MCF 10A (cell line): ENCODE measurements around the gene KLHL24. TPM values are rescaled to one million over a fixed set of nuclear protein-coding genes. Genes with fewer than 3 reads are reported as not detected.
"Not testable (repeated sequence)": the region's sequence is repeated elsewhere in the genome, so short reads cannot be mapped to it uniquely, and the experiment has no call there.

Source experiments
- BruUV-seq: library from RNA; stranded (reverse); fragments of 400-500 nt; replicated peaks from 2 replicates; lab custom pipeline; 2021; lab: Mats Ljungman, UMichigan
- CTCF ChIA-PET: fragments of 300-600 bp; sonication (Branson Sonifier 250); formaldehyde crosslinking; extraction: SDS; loops from one replicate; lab custom pipeline; 2021; ENCODE audit warnings: antibody characterized with exemption, inconsistent platforms; lab: Yijun Ruan, JAX
- POLR2A ChIA-PET: fragments of 300-600, 350-650 bp; sonication (Branson Sonifier 250); formaldehyde crosslinking; extraction: SDS; loops from one replicate; lab custom pipeline; 2020; ENCODE audit warnings: antibody characterized with exemption, inconsistent platforms; lab: Yijun Ruan, JAX
- DNase-seq: peaks from one replicate; pipeline ENCODE4 v3.0.0-alpha.2; 2018; ENCODE audit not compliant: unreplicated experiment
- H3K27ac Mint-ChIP-seq: one replicate; pipeline ENCODE4 v1.8.0; 2022; ENCODE audit warnings: mild to moderate bottlenecking, low read depth, mixed read lengths; ENCODE audit not compliant: unreplicated experiment
- H3K27me3 Mint-ChIP-seq: one replicate; pipeline ENCODE4 v1.8.0; 2022; ENCODE audit warnings: mixed read lengths; ENCODE audit not compliant: insufficient read depth, unreplicated experiment
- H3K36me3 Mint-ChIP-seq: one replicate; pipeline ENCODE4 v1.8.0; 2022; ENCODE audit warnings: mild to moderate bottlenecking, moderate library complexity, mixed read lengths; ENCODE audit not compliant: insufficient read depth, unreplicated experiment
- H3K4me1 Mint-ChIP-seq: one replicate; pipeline ENCODE4 v1.8.0; 2022; ENCODE audit warnings: mixed read lengths; ENCODE audit not compliant: insufficient read depth, unreplicated experiment
- H3K4me3 Mint-ChIP-seq: one replicate; pipeline ENCODE4 v1.8.0; 2022; ENCODE audit warnings: mild to moderate bottlenecking, moderate library complexity, mixed read lengths; ENCODE audit not compliant: unreplicated experiment
- H3K9me3 Mint-ChIP-seq: one replicate; pipeline ENCODE4 v1.8.0; 2022; ENCODE audit warnings: mixed read lengths; ENCODE audit not compliant: unreplicated experiment
- intact Hi-C: fragments of 100-400 bp; cut with micrococcal nuclease; formaldehyde crosslinking; loops from 2 replicates; pipeline ENCODE4 v1.14.1; 2022
- total RNA-seq: library from RNA; stranded (reverse); gene quantifications from 2 replicates; pipeline ENCODE4 v1.2.3, GENCODE V29; 2022
- TF ChIP-seq, protein P1 (sequence below): fragments of 200-600 bp; IDR thresholded peaks from one replicate; pipeline ENCODE4 v1.8.0; 2022; ENCODE audit warnings: antibody characterized with exemption, mild to moderate bottlenecking; ENCODE audit not compliant: unreplicated experiment

KLHL24 gene
- total RNA-seq, 1 experiment from 2014 or later: 13.0 TPM

DNA sequence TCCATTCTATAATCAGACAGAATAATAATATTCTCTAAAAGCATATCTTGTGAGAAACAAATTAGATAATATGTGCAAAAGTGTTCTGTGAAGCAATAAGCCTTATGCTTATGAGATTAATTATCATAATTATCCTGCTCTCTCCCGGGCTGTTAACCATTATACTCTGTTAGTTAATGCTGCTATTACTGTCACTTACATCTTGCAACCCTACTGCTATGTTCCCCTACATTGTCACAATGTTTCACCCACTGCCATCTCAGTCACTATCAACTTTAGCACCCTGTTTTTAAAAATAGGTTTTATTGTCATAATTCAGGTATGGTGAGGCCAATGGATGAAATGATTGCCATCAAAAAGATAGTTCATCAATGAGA lies 15.2 kb upstream of the KLHL24 start:
- ChIA-PET POLR2A (no interaction called here), CTCF (no interaction called here)
- H3K4me1 Mint-ChIP-seq: no peaks in the 10 kb centered on the region
- peaks cover 12% of the 10 kb centered on the region for H3K27me3 Mint-ChIP-seq
- TF ChIP-seq, protein P1, sequence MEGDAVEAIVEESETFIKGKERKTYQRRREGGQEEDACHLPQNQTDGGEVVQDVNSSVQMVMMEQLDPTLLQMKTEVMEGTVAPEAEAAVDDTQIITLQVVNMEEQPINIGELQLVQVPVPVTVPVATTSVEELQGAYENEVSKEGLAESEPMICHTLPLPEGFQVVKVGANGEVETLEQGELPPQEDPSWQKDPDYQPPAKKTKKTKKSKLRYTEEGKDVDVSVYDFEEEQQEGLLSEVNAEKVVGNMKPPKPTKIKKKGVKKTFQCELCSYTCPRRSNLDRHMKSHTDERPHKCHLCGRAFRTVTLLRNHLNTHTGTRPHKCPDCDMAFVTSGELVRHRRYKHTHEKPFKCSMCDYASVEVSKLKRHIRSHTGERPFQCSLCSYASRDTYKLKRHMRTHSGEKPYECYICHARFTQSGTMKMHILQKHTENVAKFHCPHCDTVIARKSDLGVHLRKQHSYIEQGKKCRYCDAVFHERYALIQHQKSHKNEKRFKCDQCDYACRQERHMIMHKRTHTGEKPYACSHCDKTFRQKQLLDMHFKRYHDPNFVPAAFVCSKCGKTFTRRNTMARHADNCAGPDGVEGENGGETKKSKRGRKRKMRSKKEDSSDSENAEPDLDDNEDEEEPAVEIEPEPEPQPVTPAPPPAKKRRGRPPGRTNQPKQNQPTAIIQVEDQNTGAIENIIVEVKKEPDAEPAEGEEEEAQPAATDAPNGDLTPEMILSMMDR: no peak
- H3K27ac Mint-ChIP-seq: no peak overlapping the region
- intact Hi-C loops: no loop called here
- no TSS peak for BruUV-seq
- no peak overlapping the region for H3K4me3 Mint-ChIP-seq
- H3K36me3 Mint-ChIP-seq: no peaks in the 10 kb centered on the region
- H3K9me3 Mint-ChIP-seq: no peaks in the 10 kb centered on the region
- DNase-seq: no peak

DNA sequence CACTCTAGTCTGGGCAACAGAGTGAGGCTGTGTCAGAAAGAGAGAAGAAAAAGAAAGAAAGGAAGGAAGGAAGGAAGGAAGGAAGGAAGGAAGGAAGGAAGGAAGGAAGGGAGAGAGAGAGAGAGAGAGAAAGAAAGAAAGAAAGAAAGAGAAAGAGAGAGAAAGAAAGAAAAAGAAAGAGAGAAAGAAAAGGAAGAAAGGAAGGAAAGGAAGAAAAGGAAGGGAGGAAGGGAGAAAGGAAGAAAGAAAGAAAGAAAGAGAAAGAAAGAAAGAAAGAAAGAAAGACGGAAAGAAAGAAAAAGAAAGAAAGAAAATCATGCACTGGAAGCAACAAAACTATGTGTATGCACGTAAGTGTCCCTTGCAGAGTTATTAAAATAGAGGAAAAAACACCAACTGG lies 12.9 kb upstream of the KLHL24 start:
- CTCF ChIA-PET: interaction anchor here (0.6 to 1.3 kb wide), 2 partner anchors 12 to 27 kb away, joined by 3 to 6 read pairs; no protein-coding TSS in a partner anchor
- intact Hi-C loops: not testable (repeated sequence)

DNA sequence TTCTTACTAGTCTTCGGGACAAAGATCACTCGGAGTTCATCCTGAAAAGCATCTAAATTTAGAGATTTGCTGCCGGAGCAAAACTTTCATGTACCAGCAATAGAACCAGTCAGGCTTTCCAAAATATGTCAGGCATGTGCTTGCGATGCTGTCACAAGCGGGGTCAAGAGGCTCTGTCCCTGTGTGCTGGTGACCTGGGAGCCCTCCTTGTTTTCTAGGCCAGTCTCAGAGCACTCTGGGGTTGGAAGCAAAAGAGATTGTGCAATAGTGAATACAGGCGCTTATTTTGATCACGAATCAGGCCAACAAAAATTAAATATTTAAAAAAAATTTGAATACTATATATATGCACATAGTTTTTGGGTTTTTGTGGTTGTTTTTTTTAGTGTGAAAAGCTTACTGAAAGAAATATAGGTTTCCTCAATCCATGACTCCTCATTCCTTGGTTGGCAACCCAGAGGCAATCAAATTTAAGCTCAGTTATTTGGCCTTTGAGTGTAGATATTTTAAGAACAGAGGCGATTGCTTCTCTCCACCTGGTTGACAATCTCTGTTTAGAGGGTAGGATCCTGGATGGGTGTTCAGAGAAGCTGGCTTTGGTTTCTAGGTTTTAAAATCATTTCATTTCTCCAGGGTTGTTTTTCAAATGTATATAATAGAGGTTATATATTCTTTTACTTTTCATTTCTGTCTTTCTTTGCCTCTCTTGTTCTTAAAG lies 8.4 kb upstream of the KLHL24 start:
- POLR2A ChIA-PET: interaction anchor here (6.1 kb wide), 1 partner anchor 9 kb away, joined by 27 read pairs; the partner anchor contains the start of gene KLHL24
- Mint-ChIP-seq H3K4me3 (no peak overlapping the region), H3K27ac (no peak overlapping the region), H3K36me3 (no peaks in the 10 kb centered on the region), H3K4me1 (no peaks in the 10 kb centered on the region), H3K27me3 (peaks cover 3% of the 10 kb centered on the region), H3K9me3 (no peaks in the 10 kb centered on the region)
- TF ChIP-seq, protein P1: no peak
- DNase-seq: no peak
- CTCF ChIA-PET: no interaction called here
- no TSS peak for BruUV-seq
- intact Hi-C loops: no loop called here

More for the DNA sequence above, 12.9 kb upstream of the KLHL24 start:
- not testable (repeated sequence) for DNase-seq, BruUV-seq, H3K4me3 Mint-ChIP-seq, H3K36me3 Mint-ChIP-seq, H3K27ac Mint-ChIP-seq, H3K9me3 Mint-ChIP-seq, H3K4me1 Mint-ChIP-seq
- H3K27me3 Mint-ChIP-seq: peaks cover 12% of the 10 kb centered on the region
- POLR2A ChIA-PET: interaction anchor here (6.1 kb wide), 1 partner anchor 14 kb away, joined by 27 read pairs; the partner anchor contains the start of gene KLHL24

DNA sequence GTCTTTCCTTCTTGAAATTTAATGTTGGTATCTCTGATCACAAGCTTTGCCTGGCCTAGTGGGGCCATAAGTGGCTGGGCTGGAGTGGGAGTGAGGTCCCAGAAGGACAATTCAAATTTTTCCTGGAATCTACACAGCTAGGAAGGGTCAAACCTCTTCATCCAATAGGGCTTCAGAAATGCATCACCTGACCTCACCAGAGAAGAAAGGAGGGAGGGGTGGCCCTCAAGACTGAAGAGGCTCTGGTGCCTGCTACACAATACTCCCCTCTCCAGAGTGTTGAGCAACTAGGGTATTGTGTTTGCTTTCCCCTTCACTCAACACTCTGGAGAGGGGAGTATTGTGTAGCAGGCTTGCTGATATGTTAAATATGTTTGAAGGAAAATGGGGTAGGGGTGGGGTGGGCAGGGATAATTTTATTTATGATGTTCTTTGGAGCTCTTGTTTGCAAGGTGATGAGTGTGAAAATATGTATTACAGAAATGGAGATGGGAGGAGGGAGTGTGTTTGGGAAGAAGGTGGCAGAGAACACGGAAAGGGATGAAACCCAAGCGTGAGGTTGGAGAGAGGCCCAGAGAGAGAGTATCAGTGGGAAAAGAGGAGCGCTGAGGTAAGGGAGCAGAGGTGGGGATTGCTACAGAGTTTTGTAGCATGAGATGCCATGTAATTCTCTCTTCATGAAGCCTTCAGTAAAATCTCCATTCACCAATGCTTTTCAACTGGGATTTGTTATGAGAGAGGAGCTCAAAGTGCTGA lies 5.7 kb upstream of the KLHL24 start:
- TF ChIP-seq, protein P1: no peak
- ChIA-PET CTCF (no interaction called here), POLR2A (interaction anchor here (0.5 to 0.6 kb wide), 2 partner anchors 47 to 166 kb away, joined by 3 read pairs; no protein-coding TSS in a partner anchor)
- H3K27me3 Mint-ChIP-seq: no peaks in the 10 kb centered on the region
- no peak overlapping the region for H3K27ac Mint-ChIP-seq
- H3K36me3 Mint-ChIP-seq: no peaks in the 10 kb centered on the region
- H3K4me3 Mint-ChIP-seq: no peak overlapping the region
- intact Hi-C loops: loop anchor here (10.0 kb wide), 2 partner anchors 135 to 145 kb away; no protein-coding TSS in a partner anchor
- BruUV-seq: no TSS peak
- DNase-seq: no peak
- H3K4me1 Mint-ChIP-seq: no peaks in the 10 kb centered on the region
- H3K9me3 Mint-ChIP-seq: no peaks in the 10 kb centered on the region
